Measurements from ENCODE around the gene ABHD17C. TPM values are rescaled to one million over a fixed set of nuclear protein-coding genes. Genes with fewer than 3 reads are reported as not detected.

The ABHD17C gene
- total RNA-seq, 4 donors from 2014 or later: 0.29 to 13.6 (median 6.5) TPM

GRCh38 chr15:80668546-80669236, 26.4 kb upstream of the ABHD17C start:
- no peak overlapping the region for H3K4me3 ChIP-seq
- intact Hi-C loops (cut with DNase I; ENCODE audit: low total_unique reads): no loop called here
- DNase-seq: no peak

GRCh38 chr15:80669663-80670273, 25.3 kb upstream of the ABHD17C start:
- no peak for DNase-seq
- intact Hi-C loops (cut with DNase I; ENCODE audit: low total_unique reads): no loop called here

More at GRCh38 chr15:80668546-80669236, 26.4 kb upstream of the ABHD17C start:
- no peak for TF ChIP-seq POLR2A (IDR thresholded peaks at IDR 0.05)
- no peak for TF ChIP-seq CTCF (IDR thresholded peaks at IDR 0.05)
- Histone ChIP-seq H3K27ac (no peak overlapping the region), H3K4me1 (no peaks in the 10 kb centered on the region), H3K36me3 (no peaks in the 10 kb centered on the region), H3K27me3 (no peaks in the 10 kb centered on the region), H3K9me3 (no peaks in the 10 kb centered on the region)

GRCh38 chr15:80673561-80674244, 21.4 kb upstream of the ABHD17C start:
- intact Hi-C loops (cut with DNase I; ENCODE audit: low total_unique reads): no loop called here
- no peak overlapping the region for H3K4me3 ChIP-seq
- H3K9me3 ChIP-seq: no peaks in the 10 kb centered on the region
- no peak for DNase-seq
- H3K27me3 ChIP-seq: no peaks in the 10 kb centered on the region
- no peak for TF ChIP-seq POLR2A (IDR thresholded peaks at IDR 0.05)
- TF ChIP-seq CTCF (IDR thresholded peaks at IDR 0.05): no peak
- H3K4me1 ChIP-seq: no peaks in the 10 kb centered on the region
- no peak overlapping the region for H3K27ac ChIP-seq
- H3K36me3 ChIP-seq: no peaks in the 10 kb centered on the region

More at GRCh38 chr15:80669663-80670273, 25.3 kb upstream of the ABHD17C start:
- Histone ChIP-seq H3K4me1 (no peaks in the 10 kb centered on the region), H3K36me3 (no peaks in the 10 kb centered on the region), H3K9me3 (no peaks in the 10 kb centered on the region), H3K27me3 (no peaks in the 10 kb centered on the region), H3K4me3 (no peak overlapping the region), H3K27ac (no peak overlapping the region)
- TF ChIP-seq CTCF (IDR thresholded peaks at IDR 0.05) (no peak), POLR2A (IDR thresholded peaks at IDR 0.05) (no peak)

DNA sequence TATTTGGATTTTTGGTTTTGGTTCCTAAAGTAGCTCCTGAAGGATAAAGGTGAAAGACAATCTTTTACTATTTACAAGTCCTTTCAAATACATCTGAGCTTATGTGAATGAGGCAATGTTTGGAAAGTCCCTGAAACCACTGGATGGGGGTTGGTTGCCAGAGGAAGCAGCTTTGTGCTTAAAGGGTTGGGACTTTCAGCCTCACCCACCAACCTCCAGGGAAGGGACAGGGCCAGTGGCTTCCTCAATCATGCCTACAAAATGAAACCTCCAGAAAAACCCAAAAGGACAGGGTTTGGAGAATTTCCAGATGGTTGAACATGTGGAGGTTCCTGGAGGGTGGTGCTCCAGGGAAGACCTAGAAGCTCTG, 20.9 kb upstream of the ABHD17C start:
- H3K4me3 ChIP-seq: no peak overlapping the region
- intact Hi-C loops (cut with DNase I; ENCODE audit: low total_unique reads): no loop called here
- H3K27me3 ChIP-seq: no peaks in the 10 kb centered on the region
- H3K4me1 ChIP-seq: no peaks in the 10 kb centered on the region
- H3K36me3 ChIP-seq: no peaks in the 10 kb centered on the region
- no peak overlapping the region for H3K27ac ChIP-seq
- no peak for DNase-seq
- TF ChIP-seq POLR2A (IDR thresholded peaks at IDR 0.05): no peak
- no peaks in the 10 kb centered on the region for H3K9me3 ChIP-seq

GRCh38 chr15:80677041-80677440, 18.1 kb upstream of the ABHD17C start:
- no peak for TF ChIP-seq POLR2A (IDR thresholded peaks at IDR 0.05)
- no peak for TF ChIP-seq CTCF (IDR thresholded peaks at IDR 0.05)
- Histone ChIP-seq H3K27me3 (no peaks in the 10 kb centered on the region), H3K9me3 (no peaks in the 10 kb centered on the region), H3K36me3 (no peaks in the 10 kb centered on the region), H3K27ac (no peak overlapping the region), H3K4me1 (no peaks in the 10 kb centered on the region), H3K4me3 (no peak overlapping the region)
- intact Hi-C loops (cut with DNase I; ENCODE audit: low total_unique reads): no loop called here
- no peak for DNase-seq

Measured in uterus (tissue), 4 donors.